GM21619 (cell line): ENCODE data around the gene TCAP.
A peak's percentile ranks its signal among the peaks of the same experiment; 100 is the strongest.
"Not testable (repeated sequence)": the region's sequence is repeated elsewhere in the genome, so short reads cannot be mapped to it uniquely, and the experiment has no call there.

ENCODE experiments used
- ATAC-seq: cut with Tn5 transposase; IDR thresholded peaks from one replicate; pipeline ENCODE4 v1.9.1; 2021; ENCODE audit not compliant: unreplicated experiment

TCAP gene

DNA sequence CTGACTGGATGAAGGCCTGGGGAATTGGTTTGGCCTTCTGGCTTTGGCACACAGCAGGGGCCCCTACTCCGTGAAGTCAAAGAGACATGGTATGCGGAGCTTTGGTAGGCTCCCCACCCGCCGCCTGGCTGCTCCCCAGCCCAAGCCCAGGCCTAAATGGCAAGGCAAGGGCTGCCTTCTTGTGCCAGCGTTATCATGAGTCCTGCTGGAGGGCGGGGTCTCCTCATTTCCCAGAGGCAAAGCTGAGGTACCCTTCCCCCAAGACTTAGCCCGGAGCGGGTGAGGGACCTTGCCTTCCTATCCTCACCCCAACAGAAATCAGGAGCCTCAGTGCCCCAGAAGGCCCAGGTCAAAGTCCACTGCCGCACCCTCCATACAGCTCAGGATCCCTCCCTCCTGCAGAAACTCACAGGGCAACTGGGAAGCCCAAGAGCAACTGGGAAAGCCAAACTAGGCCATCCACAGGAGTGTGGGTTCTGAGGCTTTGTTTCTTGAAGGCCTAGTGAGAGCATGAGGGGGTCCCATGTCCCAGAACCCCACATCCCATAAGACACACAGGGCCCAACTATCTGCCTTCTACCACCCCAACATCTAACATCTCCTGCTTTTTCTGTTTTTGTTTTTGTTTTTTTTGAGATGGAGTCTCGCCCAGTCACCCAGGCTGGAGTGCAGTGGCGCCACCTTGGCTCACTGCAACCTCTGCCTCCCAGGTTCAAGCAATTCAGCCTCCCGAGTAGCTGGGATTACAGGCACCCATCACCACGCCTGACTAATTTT is 13.4 kb downstream of the TCAP start:
- no peak for ATAC-seq

- no peak for ATAC-seq
Observed at GRCh38 chr17:39679521-39680192, 14.5 kb downstream of the TCAP start.

DNA sequence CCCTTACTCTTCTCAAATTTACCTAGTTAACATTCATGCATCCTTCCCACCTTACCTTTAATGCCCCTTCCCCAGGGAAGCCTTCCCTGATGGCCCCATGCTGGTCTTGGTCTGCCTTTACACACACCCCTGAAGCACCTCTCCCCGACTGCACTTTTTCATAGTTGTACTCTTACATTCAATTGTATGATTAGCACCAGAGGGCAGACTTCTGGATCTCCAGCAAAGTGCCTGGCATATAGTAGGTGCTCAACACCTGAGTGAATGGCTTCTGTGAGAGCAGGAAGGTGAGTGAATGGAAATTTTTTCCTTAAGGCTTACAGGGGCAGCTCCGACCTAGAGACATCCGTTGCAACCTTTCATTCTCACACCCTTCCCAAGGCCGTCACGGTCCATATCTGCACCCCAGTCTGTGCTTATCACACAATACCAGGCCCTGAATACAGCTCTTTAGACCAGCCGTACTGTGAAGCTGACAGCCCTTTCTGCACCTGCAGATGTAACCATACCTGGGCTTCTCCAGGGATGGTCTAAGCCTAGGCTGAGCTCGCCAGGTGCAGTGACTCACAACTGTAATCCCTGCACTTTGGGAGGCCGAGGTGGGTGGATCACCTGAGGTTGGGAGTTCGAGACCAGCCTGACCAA is 18.3 kb downstream of the TCAP start:
- no peak for ATAC-seq

DNA sequence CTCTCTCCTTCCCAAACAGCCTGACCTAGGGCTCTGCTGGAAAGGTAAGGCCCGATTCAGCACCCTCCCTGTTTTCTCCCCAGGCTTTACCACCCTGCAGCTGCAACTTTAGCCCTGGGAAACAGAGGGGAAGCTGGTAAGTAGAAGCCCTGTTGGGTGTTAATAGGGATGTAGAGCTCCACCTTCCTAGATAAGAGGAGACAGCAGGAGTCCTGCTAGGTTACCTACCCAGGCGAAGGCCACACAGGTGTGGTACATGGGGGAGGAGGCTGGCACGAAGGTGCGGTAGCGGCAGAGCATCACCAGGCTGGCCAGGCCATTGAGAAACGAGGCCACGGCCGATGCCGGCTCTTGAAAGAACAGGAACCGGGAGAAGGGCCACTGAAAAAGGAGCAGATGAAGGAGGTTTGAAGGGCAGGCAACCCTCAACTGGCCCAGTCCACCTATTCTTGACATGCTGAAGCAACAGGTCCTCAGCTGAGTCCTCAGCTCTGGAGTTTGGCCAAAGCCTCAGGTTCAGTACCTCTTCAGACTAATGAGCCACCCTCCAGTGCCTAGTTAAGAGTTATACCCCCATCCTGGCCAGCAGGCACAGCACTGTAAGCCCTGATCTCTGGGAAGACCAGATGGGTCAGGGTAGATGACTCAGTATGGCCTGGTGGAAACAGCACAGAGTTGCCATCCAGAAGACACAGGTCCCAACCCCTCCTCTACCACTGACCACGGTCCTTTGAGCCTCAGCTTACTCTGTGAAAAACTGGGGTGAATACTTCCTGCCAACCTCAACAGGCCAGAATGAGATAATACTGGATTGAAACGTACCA is 19.4 kb downstream of the TCAP start:
- no peak for ATAC-seq

GRCh38 chr17:39687101-39687545 is 22.0 kb downstream of the TCAP start:
- no peak for ATAC-seq

DNA sequence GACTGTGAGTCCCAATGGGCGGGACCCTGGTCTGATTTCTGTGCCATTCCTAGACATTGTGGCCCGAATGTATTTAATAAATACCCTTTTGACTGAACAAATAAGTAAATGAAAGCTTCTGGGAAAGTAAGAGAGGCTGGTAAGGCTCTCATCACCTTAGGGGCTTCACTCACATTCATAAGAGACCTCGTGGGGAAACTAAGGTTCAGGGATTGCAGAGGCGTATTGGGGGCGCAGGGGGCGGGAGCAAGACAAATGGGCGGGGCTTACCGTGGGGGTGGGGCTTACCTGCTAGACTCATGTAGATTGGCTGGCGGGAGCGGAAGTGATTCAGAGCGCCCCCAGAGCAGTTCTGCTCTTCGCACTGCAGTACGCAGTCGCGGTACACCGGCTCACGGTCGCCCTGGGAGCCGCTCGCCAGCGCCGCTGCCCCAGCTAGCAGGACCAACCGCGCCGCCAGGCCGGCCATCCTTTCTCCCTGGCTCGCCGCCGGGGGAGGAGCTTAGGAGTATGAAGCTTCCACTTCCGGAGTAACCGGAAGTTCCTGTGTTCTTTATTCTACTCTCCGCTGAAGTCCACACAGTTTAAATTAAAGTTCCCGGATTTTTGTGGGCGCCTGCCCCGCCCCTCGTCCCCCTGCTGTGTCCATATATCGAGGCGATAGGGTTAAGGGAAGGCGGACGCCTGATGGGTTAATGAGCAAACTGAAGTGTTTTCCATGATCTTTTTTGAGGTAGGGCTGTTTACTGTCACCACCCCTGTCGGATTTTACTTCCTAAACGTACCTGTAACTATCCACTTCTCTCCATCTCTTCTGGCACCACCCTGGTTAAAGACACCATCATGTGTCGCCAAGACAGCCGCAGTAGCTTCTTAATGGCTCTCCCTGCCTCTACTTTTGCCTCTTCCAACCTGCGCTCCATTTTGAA is 22.7 kb downstream of the TCAP start, which contains the start of gene PGAP3:
Gene PGAP3, minus strand, starts transcription at position 512 of the 929 bp plus-strand sequence. Its CDS starts 43 bp downstream, at position 469.
- ATAC-seq: peak; percentile 81

DNA sequence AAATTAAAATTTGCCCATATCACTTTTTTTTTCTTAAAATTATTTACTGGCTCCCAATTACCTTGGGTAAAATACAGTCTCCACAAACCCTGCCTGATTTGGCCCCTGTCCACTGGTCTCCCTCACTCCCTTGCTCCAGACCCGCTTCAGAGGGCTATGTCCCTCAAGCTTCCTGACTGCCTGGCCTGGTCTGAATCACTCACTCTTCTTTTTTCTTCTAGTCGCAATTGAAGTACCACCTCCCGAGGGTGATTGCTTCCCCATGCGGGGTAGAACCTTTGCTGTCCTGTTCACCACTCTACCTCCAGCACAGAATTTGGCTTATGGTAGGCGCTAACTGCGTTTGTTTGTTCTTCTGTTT is 23.3 kb downstream of the TCAP start:
- ATAC-seq: no peak

- ATAC-seq: no peak
Observed at GRCh38 chr17:39688945-39689344, 23.8 kb downstream of the TCAP start.

DNA sequence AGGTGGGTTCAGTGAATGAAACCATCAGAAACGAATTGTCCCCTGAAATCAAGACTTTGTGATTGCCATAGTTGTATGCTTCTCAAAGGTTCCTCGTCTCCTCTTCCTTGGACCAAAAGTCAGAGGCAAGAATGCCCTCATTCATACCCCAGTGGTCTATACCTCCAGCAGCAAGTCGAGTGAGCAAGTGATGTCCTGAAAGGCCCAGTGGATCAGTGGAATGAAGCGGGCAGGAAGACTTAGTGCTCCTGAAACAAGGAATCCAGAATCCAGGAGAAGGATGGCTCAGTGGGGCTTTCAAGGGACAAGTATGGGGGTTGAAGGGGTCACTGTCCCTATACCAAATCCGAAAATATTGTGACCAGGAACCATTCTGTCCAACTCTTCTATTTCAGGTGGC is 29.4 kb downstream of the TCAP start:
- no peak for ATAC-seq

DNA sequence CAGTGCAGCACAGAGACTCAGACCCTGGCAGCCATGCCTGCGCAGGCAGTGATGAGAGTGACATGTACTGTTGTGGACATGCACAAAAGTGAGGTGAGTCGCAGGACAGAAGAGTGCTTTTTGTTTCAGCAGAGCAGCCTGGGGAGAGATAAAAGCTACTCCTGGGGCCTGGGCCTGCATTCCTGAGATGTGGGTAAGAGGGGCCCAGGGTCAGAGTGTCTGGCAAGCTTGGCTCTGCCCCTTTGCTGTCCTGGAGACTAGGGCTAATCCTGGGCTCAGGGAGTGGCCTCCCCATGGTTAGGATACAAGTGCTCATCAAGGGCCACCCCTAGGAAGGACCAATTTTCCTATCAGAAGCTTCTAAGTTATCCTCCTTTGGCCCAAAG is 29.9 kb downstream of the TCAP start:
- ATAC-seq: no peak

DNA sequence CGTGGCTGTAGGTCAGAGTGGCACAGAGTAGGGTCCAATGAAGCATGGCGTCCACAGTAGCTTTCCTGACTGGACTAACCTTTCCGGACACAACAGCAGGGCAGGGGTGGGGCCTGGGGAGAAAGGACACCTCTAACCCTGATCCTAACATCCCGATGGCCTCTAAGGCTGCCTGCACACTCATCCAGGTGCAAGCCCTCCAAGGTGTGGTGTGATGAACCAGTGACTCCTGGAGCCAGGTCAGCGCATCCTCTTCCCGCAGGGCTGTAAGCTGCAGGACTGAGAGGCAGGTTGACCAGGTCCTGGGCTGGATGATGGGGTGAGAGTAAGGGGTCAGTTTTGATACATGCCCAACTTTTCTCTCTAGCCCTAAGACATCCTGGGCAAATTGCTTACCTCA is 31.6 kb downstream of the TCAP start:
- ATAC-seq: no peak

DNA sequence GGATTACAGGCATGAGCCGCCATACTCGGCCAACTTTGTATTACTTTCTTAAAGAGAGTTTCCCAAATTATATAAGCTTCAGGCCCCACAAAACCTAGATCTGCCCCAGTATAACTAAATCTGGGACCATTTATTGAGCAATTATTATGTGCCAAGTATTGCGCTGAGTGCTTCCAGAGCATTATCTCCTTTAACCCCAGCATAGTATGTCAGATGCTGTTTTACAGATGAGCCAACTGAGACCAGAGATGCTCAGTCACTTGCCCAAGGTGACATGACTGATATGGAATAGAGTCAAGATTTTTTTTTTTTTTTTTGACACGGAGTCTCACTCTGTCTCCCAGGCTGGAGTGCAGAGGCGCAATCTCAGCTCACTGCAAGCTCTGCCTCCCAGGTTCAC is 32.8 kb downstream of the TCAP start:
- no peak for ATAC-seq

DNA sequence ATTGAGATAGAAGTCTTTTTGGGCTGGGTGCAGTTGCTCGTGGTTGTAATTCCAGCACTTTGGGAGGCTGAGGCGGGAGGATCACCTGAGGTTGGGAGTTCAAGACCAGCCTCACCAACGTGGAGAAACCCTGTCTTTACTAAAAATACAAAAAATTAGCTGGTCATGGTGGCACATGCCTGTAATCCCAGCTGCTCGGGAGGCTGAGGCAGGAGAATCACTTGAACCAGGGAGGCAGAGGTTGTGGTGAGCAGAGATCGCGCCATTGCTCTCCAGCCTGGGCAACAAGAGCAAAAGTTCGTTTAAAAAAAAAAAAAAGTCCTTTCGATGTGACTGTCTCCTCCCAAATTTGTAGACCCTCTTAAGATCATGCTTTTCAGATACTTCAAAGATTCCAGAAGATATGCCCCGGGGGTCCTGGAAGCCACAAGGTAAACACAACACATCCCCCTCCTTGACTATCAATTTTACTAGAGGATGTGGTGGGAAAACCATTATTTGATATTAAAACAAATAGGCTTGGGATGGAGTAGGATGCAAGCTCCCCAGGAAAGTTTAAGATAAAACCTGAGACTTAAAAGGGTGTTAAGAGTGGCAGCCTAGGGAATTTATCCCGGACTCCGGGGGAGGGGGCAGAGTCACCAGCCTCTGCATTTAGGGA is 34.1 kb downstream of the TCAP start:
- ATAC-seq: not testable (repeated sequence)

DNA sequence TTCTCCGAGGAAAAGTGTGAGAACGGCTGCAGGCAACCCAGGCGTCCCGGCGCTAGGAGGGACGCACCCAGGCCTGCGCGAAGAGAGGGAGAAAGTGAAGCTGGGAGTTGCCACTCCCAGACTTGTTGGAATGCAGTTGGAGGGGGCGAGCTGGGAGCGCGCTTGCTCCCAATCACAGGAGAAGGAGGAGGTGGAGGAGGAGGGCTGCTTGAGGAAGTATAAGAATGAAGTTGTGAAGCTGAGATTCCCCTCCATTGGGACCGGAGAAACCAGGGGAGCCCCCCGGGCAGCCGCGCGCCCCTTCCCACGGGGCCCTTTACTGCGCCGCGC is 34.6 kb downstream of the TCAP start, which contains the start of gene ERBB2:
Gene ERBB2, plus strand, starts transcription at position 247 of the 330 bp plus-strand sequence. CDS start 175 bp downstream, outside the sequence.
- ATAC-seq: no peak

GRCh38 chr17:39700148-39700987 is 35.2 kb downstream of the TCAP start:
- no peak for ATAC-seq

DNA sequence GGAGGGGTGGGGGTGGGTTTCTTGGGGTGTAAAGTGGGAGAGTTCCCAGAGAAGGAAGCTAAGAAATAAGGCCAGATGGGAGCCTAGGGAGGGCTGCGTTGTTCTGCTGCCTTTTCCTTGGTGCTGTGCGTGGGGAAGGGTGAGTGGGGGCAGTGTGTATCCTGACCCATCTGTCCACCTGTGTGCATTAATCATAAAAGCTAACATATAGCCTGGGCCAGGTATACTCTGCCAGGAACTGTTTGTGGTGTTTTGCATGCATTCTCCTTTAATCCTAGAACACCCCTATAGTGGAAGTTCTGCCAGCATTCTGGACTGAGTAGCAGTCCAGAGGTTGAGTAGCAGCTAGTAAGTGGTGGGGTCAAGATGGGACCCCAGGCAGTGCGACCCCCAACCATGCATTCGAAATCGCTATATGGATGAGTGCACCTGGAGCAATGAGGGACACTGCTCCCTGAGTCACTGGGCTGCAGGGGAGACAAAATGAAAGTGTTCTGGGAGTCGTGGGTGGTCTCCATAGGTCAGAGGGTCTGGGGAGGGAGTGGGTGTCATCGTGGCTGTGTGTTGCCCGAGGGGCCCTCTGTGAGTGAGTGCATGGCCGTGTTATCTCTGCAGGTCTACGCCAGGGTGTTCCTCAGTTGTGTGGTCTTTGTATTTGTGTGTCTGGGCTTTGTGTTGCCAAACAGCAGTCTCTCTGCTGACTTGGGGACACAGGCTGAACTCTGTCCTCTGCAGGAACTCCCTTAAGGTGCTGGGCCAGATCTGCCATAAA is 36.0 kb downstream of the TCAP start:
- no peak for ATAC-seq

DNA sequence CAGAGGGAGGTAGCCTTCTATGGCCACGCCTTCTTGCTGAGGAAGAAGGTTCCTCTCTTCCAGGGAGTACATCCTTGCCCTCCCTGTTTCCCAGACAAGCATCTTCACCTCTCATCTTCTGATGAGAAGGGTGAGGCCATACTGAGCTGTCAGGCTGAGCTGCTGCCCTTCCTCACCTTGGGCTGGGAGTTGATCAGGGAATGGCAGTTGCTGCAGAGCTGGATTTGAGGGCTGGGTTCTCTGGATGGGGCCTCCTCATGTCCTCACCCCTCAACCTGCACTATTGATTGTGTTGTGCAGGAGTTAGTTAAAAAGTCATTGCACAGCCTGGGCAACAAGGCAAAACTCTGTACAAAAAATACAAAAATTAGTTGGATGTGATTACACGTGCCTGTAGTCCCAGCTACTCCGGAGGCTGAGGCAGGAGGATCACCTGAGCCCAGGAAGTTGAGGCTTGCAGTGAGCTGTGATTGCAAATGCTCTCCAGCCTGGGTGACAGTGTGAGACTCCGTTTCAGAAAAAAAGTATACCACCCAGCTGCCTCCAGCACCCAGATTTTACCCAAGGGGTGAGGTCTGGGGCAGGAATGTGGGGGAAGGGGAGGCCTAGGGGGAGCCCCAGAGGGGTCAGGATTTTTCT is 36.8 kb downstream of the TCAP start:
- no peak for ATAC-seq
